HepG2 (cell line): ENCODE measurements around the gene LEAP2. TPM values are rescaled to one million over a fixed set of nuclear protein-coding genes. Genes with fewer than 3 reads are reported as not detected.

ENCODE experiments used
- E2F2 ChIP-seq: sonication (generic); formaldehyde crosslinking; IDR thresholded peaks from 2 replicates; pipeline ENCODE4 v1.4.0; 2020; ENCODE audit warnings: missing genetic modification reagents, borderline replicate concordance
- FOXA3 ChIP-seq: IDR thresholded peaks from 2 replicates; pipeline ENCODE4 v1.6.1; 2016; ENCODE audit warnings: missing genetic modification reagents, missing compliant biosample characterization
- HDAC1 ChIP-seq: sonication (generic); formaldehyde crosslinking; IDR thresholded peaks from 2 replicates; pipeline ENCODE4 v1.5.1; 2020; ENCODE audit warnings: mild to moderate bottlenecking, missing genetic modification reagents
- HOXA7 ChIP-seq: sonication (generic); formaldehyde crosslinking; IDR thresholded peaks from 2 replicates; pipeline ENCODE4 v1.8.1; 2022; ENCODE audit warnings: mild to moderate bottlenecking, missing genetic modification reagents, moderate library complexity
- MAFF ChIP-seq: IDR thresholded peaks from 2 replicates; pipeline ENCODE4 v1.6.1; 2011; ENCODE audit warnings: low read depth, low read length, improper control_type of control experiment
- MED1 ChIP-seq: sonication (generic); formaldehyde crosslinking; IDR thresholded peaks from 2 replicates; pipeline ENCODE4 v1.4.0; 2020; ENCODE audit warnings: missing genetic modification reagents
- RFXAP ChIP-seq: sonication (generic); formaldehyde crosslinking; IDR thresholded peaks from 2 replicates; pipeline ENCODE4 v1.4.0; 2020; ENCODE audit warnings: missing genetic modification reagents, borderline replicate concordance
- ZNF274 ChIP-seq: sonication (generic); formaldehyde crosslinking; IDR thresholded peaks from 2 replicates; pipeline ENCODE4 v1.5.1; 2020; ENCODE audit warnings: mild to moderate bottlenecking, missing genetic modification reagents
- ZNF281 ChIP-seq: sonication (generic); formaldehyde crosslinking; IDR thresholded peaks from 2 replicates; pipeline ENCODE4 v1.4.0; 2020; ENCODE audit warnings: missing genetic modification reagents, borderline replicate concordance
- ZNF609 ChIP-seq: sonication (generic); formaldehyde crosslinking; IDR thresholded peaks from 2 replicates; pipeline ENCODE4 v1.4.0; 2020; ENCODE audit warnings: mild to moderate bottlenecking, missing genetic modification reagents, borderline replicate concordance
- polyA plus RNA-seq, 8 experiments: library from polyadenylated mRNA; depleted of rRNA in 3 of 8; stranded (reverse) in 7 of 8; unstranded in 1 of 8; fragments of >200 nt; fragmentation: Illumina TruSeq in 4 of 8; extraction: Trizol in 4 of 8; gene quantifications; 2 replicates each; pipeline versions ENCODE4 v1.2.1 to v1.2.3, GENCODE V29; 2011 to 2016; ENCODE audit warnings: low read depth in 4 of 8, missing spikeins in 1 of 8, mixed read lengths in 1 of 8; ENCODE audit not compliant: insufficient read depth in 1 of 8
- total RNA-seq, 5 experiments: library from RNA; depleted of rRNA; stranded (reverse); fragments of >200 nt; fragmentation: Illumina TruSeq; extraction: Trizol; gene quantifications; 2 replicates each; pipeline ENCODE4 v1.2.3, GENCODE V29; 2016; ENCODE audit warnings: low read depth in 1 of 5
- TF ChIP-seq, protein P1 (sequence below): sonication (generic); formaldehyde crosslinking; IDR thresholded peaks from 2 replicates; pipeline ENCODE4 v1.4.0; 2020; ENCODE audit warnings: missing genetic modification reagents

Gene LEAP2
- total and polyA plus RNA-seq, 2 of the 13 experiments (the other 11 are each of a cell fraction or from before 2014, with no cell fraction given): 23.9 to 51.9 TPM

DNA sequence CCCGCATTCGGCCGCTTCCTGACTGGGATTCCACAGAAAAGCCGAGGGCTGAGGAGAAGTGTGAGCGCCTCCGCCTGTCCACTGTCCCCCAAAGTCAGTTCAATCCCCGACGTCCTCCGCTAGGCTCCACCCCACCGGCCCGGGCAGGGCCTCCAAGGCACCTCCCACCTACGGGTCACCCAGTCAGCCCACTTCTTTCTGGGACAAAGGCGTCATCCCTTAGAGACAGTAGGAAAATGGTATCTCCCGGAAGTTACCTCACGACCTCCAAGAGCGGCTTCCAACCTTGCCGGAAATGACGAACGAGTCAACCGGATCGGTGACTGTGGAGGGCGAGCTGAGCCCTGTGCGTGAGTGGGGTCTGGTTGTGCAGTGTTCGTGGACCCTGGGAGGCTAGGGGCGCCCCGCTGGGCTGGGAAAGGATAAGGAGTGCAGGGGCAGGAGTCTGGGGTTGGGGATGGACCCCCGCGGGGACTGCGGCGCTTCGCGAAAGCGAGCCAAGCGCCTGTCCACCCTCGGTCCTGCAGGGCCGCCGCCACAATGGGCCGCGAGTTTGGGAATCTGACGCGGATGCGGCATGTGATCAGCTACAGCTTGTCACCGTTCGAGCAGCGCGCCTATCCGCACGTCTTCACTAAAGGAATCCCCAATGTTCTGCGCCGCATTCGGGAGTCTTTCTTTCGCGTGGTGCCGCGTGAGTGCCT, 7.0 kb upstream of the LEAP2 start, which contains the start of the genes GDF9 and UQCRQ (continued):
- TF ChIP-seq, protein P1, sequence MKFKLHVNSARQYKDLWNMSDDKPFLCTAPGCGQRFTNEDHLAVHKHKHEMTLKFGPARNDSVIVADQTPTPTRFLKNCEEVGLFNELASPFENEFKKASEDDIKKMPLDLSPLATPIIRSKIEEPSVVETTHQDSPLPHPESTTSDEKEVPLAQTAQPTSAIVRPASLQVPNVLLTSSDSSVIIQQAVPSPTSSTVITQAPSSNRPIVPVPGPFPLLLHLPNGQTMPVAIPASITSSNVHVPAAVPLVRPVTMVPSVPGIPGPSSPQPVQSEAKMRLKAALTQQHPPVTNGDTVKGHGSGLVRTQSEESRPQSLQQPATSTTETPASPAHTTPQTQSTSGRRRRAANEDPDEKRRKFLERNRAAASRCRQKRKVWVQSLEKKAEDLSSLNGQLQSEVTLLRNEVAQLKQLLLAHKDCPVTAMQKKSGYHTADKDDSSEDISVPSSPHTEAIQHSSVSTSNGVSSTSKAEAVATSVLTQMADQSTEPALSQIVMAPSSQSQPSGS: peak; percentile 58
- TF ChIP-seq MAFF (peak; percentile 6; the same call in 1 of the 2 replicates), RFXAP (CRISPR knock-in tag) (peak; percentile 95), ZNF609 (CRISPR knock-in tag) (peak; percentile 39; the same call in 1 of the 2 replicates), HOXA7 (CRISPR knock-in tag) (no peak), FOXA3 (CRISPR knock-in tag) (0 out of 2 replicates have a peak, but pooled peaks have one; percentile 37), ZNF274 (CRISPR knock-in tag) (peak; percentile 74), E2F2 (CRISPR knock-in tag) (0 out of 2 replicates have a peak, but pooled peaks have one; percentile 59), ZNF281 (CRISPR knock-in tag) (no peak; the same call in 1 of the 2 replicates), HDAC1 (peak; percentile 78), MED1 (CRISPR knock-in tag) (peak; percentile 92)
